GM12872 (cell line): ENCODE data around the gene GOT2.

Source experiments
- CTCF ChIP-seq: IDR thresholded peaks from 3 replicates; pipeline ENCODE4 v1.5.1; 2011; ENCODE audit warnings: low read depth, mild to moderate bottlenecking, low read length, moderate library complexity; ENCODE audit not compliant: insufficient read depth

GOT2 gene

GRCh38 chr16:58733671-58734458 lies at the start of gene GOT2:
GOT2 (minus strand) TSS chr16:58734316; CDS start chr16:58734228, 88 bp downstream.
- peak; percentile 97 for TF ChIP-seq CTCF

GRCh38 chr16:58773870-58774269 lies 39.8 kb upstream of the GOT2 start:
- TF ChIP-seq CTCF, result no peak

GRCh38 chr16:58768145-58768544 lies 34.0 kb upstream of the GOT2 start:
- TF ChIP-seq CTCF, result no peak

- no peak for TF ChIP-seq CTCF
These were observed 33.5 kb upstream of the GOT2 start for GRCh38 chr16:58767581-58767980.

- no peak for TF ChIP-seq CTCF
These were observed 22.7 kb upstream of the GOT2 start for GRCh38 chr16:58756650-58757332.

- TF ChIP-seq CTCF, result peak; percentile 85
These were observed 22.0 kb upstream of the GOT2 start for GRCh38 chr16:58755989-58756649.

GRCh38 chr16:58753711-58754134 lies 19.6 kb upstream of the GOT2 start:
- no peak for TF ChIP-seq CTCF
